HepG2 (cell line): ENCODE data around the gene MRPL20. TPM values are rescaled to one million over a fixed set of nuclear protein-coding genes. Genes with fewer than 3 reads are reported as not detected.

Experiments used
- CREM ChIP-seq, 2 experiments: sonication (generic) in 1 of 2; formaldehyde crosslinking in 1 of 2; IDR thresholded peaks; 2 replicates each; pipeline versions ENCODE4 v1.4.0 to v1.6.1; 2016 to 2020; ENCODE audit warnings: antibody characterized with exemption in 1 of 2, mild to moderate bottlenecking in 1 of 2, missing genetic modification reagents in 1 of 2
- ELF1 ChIP-seq: sonication (generic); formaldehyde crosslinking; IDR thresholded peaks from 2 replicates; pipeline ENCODE4 v1.4.0; 2020; ENCODE audit warnings: missing genetic modification reagents
- NKX3-1 ChIP-seq: sonication (generic); formaldehyde crosslinking; IDR thresholded peaks from 2 replicates; pipeline ENCODE4 v1.5.0; 2020; ENCODE audit warnings: missing genetic modification reagents
- REXO4 ChIP-seq: sonication (generic); formaldehyde crosslinking; IDR thresholded peaks from 2 replicates; pipeline ENCODE4 v1.8.0; 2022; ENCODE audit warnings: missing genetic modification reagents, mild to moderate bottlenecking, borderline replicate concordance
- RXRB ChIP-seq: IDR thresholded peaks from 2 replicates; pipeline ENCODE4 v1.6.1; 2016; ENCODE audit warnings: borderline replicate concordance, missing genetic modification reagents, missing compliant biosample characterization
- SNAPC2 ChIP-seq: sonication (generic); formaldehyde crosslinking; IDR thresholded peaks from 2 replicates; pipeline ENCODE4 v1.8.1; 2022; ENCODE audit warnings: mild to moderate bottlenecking, missing genetic modification reagents
- SOX6 ChIP-seq, 2 experiments: fragments of 450-650 bp in 1 of 2; sonication (generic) in 1 of 2; formaldehyde crosslinking in 1 of 2; IDR thresholded peaks; 2 replicates each; pipeline versions ENCODE4 v1.4.0 to v1.6.1; 2017 to 2020; ENCODE audit warnings: antibody characterized with exemption in 1 of 2, mild to moderate bottlenecking in 1 of 2, missing genetic modification reagents in 1 of 2
- U2AF2 ChIP-seq: fragments of 200-400 bp; formaldehyde crosslinking; IDR thresholded peaks from 2 replicates; pipeline ENCODE4 v1.6.1; 2017; ENCODE audit warnings: low read depth, mild to moderate bottlenecking, low read length
- ZNF20 ChIP-seq: sonication (generic); formaldehyde crosslinking; IDR thresholded peaks from 2 replicates; pipeline ENCODE4 v1.4.0; 2020; ENCODE audit warnings: mild to moderate bottlenecking, moderate library complexity, missing genetic modification reagents
- ZNF205 ChIP-seq: IDR thresholded peaks from 2 replicates; pipeline ENCODE4 v1.6.1; 2018; ENCODE audit warnings: missing biosample characterization, missing genetic modification reagents
- ZNF772 ChIP-seq: sonication (generic); formaldehyde crosslinking; IDR thresholded peaks from 2 replicates; pipeline ENCODE4 v1.5.0; 2020; ENCODE audit warnings: mild to moderate bottlenecking, missing genetic modification reagents
- ZNF790 ChIP-seq: sonication (generic); formaldehyde crosslinking; IDR thresholded peaks from 2 replicates; pipeline ENCODE4 v1.8.0; 2022; ENCODE audit warnings: missing genetic modification reagents, mild to moderate bottlenecking, borderline replicate concordance
- ZNF792 ChIP-seq: IDR thresholded peaks from 2 replicates; pipeline ENCODE4 v1.6.1; 2016
- polyA plus RNA-seq, 8 experiments: library from polyadenylated mRNA; depleted of rRNA in 3 of 8; stranded (reverse) in 7 of 8; unstranded in 1 of 8; fragments of >200 nt; fragmentation: Illumina TruSeq in 4 of 8; extraction: Trizol in 4 of 8; gene quantifications; 2 replicates each; pipeline versions ENCODE4 v1.2.1 to v1.2.3, GENCODE V29; 2011 to 2016; ENCODE audit warnings: low read depth in 4 of 8, missing spikeins in 1 of 8, mixed read lengths in 1 of 8; ENCODE audit not compliant: insufficient read depth in 1 of 8
- total RNA-seq, 5 experiments: library from RNA; depleted of rRNA; stranded (reverse); fragments of >200 nt; fragmentation: Illumina TruSeq; extraction: Trizol; gene quantifications; 2 replicates each; pipeline ENCODE4 v1.2.3, GENCODE V29; 2016; ENCODE audit warnings: low read depth in 1 of 5
- TF ChIP-seq, protein P1 (sequence below), 2 experiments: IDR thresholded peaks; 2 replicates each; pipeline ENCODE4 v1.6.1; 2011 to 2012; ENCODE audit warnings: low read length in 2 of 2, borderline replicate concordance in 1 of 2, low read depth in 1 of 2, mild to moderate bottlenecking in 1 of 2, moderate library complexity in 1 of 2
- TF ChIP-seq, protein P2 (sequence below): sonication (generic); formaldehyde crosslinking; conservative IDR thresholded peaks from 2 replicates; pipeline ENCODE4 v1.4.0; 2020; ENCODE audit warnings: mild to moderate bottlenecking, missing genetic modification reagents, moderate library complexity
- TF ChIP-seq, protein P3 (sequence below): sonication (generic); formaldehyde crosslinking; IDR thresholded peaks from 2 replicates; pipeline ENCODE4 v1.8.0; 2022; ENCODE audit warnings: missing genetic modification reagents, mild to moderate bottlenecking, borderline replicate concordance
- TF ChIP-seq, protein P4 (sequence below): IDR thresholded peaks from 2 replicates; pipeline ENCODE4 v1.6.1; 2012; ENCODE audit warnings: low read depth, low read length, improper control_type of control experiment
- TF ChIP-seq, protein P5 (sequence below): sonication (generic); formaldehyde crosslinking; IDR thresholded peaks from 2 replicates; pipeline ENCODE4 v1.5.1; 2020; ENCODE audit warnings: mild to moderate bottlenecking, missing genetic modification reagents, moderate library complexity

MRPL20 gene
- total and polyA plus RNA-seq, 2 of the 13 experiments (the other 11 are each of a cell fraction or from before 2014, with no cell fraction given): 59.2 to 127 TPM

DNA sequence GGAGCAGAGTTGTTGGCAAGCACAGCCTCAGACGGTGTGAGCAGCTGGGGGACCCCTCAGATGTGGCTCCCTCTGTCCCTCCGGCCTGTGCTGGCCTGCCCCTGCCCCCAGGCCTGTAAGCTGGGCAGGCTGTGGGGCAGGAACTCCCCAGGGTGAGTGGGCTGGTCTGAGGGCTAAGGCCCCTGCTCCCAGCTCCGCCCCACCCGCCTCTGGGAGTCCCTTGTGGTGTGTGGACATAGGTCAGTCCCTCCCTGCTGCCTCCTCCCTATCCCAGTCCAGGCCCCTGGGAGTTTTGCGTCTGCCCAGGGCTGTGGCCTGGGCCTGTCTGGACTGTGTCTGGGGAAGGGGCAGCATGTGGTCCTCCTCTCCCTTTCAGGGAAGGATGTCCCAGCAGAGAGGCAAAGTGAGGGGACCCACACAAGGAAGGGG is 24.8 kb upstream of the MRPL20 start (continued):
- TF ChIP-seq, protein P1, sequence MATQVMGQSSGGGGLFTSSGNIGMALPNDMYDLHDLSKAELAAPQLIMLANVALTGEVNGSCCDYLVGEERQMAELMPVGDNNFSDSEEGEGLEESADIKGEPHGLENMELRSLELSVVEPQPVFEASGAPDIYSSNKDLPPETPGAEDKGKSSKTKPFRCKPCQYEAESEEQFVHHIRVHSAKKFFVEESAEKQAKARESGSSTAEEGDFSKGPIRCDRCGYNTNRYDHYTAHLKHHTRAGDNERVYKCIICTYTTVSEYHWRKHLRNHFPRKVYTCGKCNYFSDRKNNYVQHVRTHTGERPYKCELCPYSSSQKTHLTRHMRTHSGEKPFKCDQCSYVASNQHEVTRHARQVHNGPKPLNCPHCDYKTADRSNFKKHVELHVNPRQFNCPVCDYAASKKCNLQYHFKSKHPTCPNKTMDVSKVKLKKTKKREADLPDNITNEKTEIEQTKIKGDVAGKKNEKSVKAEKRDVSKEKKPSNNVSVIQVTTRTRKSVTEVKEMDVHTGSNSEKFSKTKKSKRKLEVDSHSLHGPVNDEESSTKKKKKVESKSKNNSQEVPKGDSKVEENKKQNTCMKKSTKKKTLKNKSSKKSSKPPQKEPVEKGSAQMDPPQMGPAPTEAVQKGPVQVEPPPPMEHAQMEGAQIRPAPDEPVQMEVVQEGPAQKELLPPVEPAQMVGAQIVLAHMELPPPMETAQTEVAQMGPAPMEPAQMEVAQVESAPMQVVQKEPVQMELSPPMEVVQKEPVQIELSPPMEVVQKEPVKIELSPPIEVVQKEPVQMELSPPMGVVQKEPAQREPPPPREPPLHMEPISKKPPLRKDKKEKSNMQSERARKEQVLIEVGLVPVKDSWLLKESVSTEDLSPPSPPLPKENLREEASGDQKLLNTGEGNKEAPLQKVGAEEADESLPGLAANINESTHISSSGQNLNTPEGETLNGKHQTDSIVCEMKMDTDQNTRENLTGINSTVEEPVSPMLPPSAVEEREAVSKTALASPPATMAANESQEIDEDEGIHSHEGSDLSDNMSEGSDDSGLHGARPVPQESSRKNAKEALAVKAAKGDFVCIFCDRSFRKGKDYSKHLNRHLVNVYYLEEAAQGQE (IDR thresholded peaks at IDR 0.05; ENCODE audit: borderline replicate concordance in 1 of 2, low read depth in 1 of 2, low read length in 2 of 2): no peak
- TF ChIP-seq, protein P2, sequence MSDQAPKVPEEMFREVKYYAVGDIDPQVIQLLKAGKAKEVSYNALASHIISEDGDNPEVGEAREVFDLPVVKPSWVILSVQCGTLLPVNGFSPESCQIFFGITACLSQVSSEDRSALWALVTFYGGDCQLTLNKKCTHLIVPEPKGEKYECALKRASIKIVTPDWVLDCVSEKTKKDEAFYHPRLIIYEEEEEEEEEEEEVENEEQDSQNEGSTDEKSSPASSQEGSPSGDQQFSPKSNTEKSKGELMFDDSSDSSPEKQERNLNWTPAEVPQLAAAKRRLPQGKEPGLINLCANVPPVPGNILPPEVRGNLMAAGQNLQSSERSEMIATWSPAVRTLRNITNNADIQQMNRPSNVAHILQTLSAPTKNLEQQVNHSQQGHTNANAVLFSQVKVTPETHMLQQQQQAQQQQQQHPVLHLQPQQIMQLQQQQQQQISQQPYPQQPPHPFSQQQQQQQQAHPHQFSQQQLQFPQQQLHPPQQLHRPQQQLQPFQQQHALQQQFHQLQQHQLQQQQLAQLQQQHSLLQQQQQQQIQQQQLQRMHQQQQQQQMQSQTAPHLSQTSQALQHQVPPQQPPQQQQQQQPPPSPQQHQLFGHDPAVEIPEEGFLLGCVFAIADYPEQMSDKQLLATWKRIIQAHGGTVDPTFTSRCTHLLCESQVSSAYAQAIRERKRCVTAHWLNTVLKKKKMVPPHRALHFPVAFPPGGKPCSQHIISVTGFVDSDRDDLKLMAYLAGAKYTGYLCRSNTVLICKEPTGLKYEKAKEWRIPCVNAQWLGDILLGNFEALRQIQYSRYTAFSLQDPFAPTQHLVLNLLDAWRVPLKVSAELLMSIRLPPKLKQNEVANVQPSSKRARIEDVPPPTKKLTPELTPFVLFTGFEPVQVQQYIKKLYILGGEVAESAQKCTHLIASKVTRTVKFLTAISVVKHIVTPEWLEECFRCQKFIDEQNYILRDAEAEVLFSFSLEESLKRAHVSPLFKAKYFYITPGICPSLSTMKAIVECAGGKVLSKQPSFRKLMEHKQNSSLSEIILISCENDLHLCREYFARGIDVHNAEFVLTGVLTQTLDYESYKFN (CRISPR knock-in tag): peak; percentile 74
- TF ChIP-seq ZNF792 (CRISPR knock-in tag) (peak; percentile 80), ZNF772 (CRISPR knock-in tag) (peak; percentile 83), SOX6 (IDR thresholded peaks at IDR 0.05) (no peak), SOX6 (CRISPR knock-in tag; IDR thresholded peaks at IDR 0.05) (peak; percentile 71), CREM (IDR thresholded peaks at IDR 0.05) (peak; percentile 49; the same call in 1 of the 2 replicates), CREM (CRISPR knock-in tag; IDR thresholded peaks at IDR 0.05) (no peak), ZNF205 (0 out of 2 replicates have a peak, but pooled peaks have one; percentile 26), REXO4 (no peak; the same call in 1 of the 2 replicates), U2AF2 (no peak), RXRB (CRISPR knock-in tag) (peak; percentile 83), ZNF790 (CRISPR knock-in tag) (0 out of 2 replicates have a peak, but pooled peaks have one; percentile 20), ELF1 (CRISPR knock-in tag) (peak; percentile 50), NKX3-1 (peak; percentile 48; the same call in 1 of the 2 replicates), ZNF20 (CRISPR knock-in tag) (no peak), SNAPC2 (CRISPR knock-in tag) (0 out of 2 replicates have a peak, but pooled peaks have one; percentile 13)
- TF ChIP-seq, protein P3, sequence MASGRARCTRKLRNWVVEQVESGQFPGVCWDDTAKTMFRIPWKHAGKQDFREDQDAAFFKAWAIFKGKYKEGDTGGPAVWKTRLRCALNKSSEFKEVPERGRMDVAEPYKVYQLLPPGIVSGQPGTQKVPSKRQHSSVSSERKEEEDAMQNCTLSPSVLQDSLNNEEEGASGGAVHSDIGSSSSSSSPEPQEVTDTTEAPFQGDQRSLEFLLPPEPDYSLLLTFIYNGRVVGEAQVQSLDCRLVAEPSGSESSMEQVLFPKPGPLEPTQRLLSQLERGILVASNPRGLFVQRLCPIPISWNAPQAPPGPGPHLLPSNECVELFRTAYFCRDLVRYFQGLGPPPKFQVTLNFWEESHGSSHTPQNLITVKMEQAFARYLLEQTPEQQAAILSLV (CRISPR knock-in tag): peak; percentile 59; the same call in 1 of the 2 replicates
- TF ChIP-seq, protein P4, sequence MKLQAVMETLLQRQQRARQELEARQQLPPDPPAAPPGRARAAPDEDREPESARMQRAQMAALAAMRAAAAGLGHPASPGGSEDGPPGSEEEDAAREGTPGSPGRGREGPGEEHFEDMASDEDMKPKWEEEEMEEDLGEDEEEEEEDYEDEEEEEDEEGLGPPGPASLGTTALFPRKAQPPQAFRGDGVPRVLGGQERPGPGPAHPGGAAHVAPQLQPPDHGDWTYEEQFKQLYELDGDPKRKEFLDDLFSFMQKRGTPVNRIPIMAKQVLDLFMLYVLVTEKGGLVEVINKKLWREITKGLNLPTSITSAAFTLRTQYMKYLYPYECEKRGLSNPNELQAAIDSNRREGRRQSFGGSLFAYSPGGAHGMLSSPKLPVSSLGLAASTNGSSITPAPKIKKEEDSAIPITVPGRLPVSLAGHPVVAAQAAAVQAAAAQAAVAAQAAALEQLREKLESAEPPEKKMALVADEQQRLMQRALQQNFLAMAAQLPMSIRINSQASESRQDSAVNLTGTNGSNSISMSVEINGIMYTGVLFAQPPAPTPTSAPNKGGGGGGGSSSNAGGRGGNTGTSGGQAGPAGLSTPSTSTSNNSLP: no peak
- TF ChIP-seq, protein P5, sequence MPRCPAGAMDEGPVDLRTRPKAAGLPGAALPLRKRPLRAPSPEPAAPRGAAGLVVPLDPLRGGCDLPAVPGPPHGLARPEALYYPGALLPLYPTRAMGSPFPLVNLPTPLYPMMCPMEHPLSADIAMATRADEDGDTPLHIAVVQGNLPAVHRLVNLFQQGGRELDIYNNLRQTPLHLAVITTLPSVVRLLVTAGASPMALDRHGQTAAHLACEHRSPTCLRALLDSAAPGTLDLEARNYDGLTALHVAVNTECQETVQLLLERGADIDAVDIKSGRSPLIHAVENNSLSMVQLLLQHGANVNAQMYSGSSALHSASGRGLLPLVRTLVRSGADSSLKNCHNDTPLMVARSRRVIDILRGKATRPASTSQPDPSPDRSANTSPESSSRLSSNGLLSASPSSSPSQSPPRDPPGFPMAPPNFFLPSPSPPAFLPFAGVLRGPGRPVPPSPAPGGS (CRISPR knock-in tag): 0 out of 2 replicates have a peak, but pooled peaks have one; percentile 69
